ENCODE results near the gene PTGDS. TPM values are rescaled to one million over a fixed set of nuclear protein-coding genes. Genes with fewer than 3 reads are reported as not detected.

Gene PTGDS
- total RNA-seq, 1 experiment from 2014 or later: not detected

- DNase-seq (ENCODE audit: low read depth): no peak
These were observed 31.7 kb upstream of the PTGDS start for GRCh38 chr9:136945333-136946227.

DNA sequence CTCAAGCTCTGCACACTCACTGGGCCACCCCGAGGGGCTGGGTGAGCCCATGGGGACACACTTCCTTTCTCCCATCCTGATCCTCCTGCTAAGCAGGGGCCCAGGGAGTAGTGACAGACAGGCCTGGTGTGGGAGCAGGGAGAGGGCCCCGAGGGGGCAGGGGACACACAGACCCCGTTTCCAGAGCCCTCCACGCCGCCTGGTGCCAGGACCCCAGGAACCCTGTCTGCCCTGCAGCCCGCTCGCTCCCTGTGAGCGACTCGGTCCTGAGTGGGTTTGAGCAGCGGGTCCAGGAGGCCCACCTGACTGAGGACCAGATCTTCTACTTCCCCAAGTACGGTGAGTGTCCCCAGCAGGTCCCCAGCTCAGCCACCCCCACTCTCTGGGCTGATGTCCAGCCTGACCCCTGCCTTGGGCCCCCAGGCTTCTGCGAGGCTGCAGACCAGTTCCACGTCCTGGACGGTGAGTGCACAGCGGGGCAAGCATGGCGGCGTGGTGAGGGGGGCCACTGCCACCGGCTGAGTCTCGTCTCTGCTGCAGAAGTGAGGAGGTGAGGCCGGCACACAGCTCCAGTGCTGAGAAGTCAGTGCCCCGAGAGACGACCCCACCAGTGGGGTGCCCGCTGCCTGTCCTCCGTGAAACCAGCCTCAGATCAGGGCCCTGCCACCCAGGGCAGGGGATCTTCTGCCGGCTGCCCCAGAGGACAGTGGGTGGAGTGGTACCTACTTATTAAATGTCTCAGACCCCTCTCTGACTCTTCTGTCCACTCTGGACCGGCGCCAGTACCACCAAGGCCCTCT, 30.9 kb upstream of the PTGDS start:
- DNase-seq (ENCODE audit: low read depth): no peak

DNA sequence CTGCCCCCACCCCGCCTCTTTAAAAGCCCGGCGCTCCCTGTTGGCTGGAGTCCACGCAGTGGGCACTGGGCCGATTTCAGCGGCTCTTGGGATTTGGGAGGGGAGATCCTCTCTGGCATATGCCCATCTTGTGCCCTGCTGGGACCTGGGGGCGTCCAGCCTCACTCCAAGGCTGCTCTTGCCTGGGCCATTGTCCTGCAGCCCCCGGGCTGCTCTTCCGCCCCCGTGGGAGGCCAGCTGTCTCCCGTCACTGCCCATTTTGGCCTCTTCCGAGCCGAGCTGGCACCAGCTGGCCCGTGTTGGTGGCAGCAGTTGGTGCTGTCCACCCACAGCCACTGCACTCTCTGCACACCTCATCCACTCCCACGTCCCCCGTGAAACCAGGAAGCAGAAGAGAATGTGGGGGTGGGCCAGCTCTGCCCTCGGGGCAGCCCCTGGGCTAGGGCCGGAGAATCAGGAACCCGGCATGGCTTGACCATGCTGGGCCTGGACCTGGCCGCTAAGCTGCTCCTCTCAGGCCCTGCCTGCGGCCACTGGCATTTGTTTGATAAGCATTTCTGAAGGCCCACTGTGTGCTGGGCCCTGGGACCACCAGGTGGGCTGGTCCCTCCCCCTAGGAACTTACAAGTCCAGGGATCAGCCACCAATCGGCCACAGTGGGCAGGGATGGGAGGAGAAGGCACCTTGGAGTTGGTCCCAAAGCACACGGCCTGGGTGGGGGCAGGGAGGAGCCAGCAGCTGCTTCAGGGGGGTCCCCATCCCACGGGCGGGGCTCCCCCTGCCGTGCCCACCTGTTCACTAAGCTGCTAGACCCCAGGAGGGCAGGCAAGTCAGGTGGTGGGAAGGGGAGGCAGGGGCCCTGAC, 30.0 kb upstream of the PTGDS start:
- DNase-seq (ENCODE audit: low read depth): no peak

DNA sequence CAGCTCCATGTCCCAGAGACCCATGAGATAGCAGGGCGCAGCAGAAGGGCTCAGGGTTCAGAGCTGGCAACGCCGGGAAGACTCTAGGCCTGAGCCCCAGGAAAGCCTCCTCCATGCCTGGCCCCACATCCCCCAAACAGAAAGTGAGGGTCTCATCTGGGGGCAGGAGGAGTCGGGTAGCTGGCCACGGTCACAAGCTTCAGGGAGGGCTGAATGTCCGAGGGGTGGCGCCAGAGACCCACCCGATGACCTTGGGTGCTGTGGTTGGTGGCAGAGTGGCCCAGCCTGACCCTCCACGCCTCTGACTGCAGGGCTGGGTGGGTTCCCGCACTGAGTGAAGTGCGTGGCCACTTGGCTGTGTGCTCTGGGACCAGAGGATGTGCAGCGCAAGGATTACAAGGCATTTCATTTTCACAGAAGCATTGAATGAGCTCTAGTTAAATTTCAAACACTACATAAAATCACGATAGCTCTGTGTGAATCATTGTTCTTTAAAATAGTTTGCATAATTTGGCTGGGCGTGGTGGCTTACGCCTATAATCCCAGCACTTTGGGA, 29.3 kb upstream of the PTGDS start:
- DNase-seq (ENCODE audit: low read depth): peak; percentile 67

DNA sequence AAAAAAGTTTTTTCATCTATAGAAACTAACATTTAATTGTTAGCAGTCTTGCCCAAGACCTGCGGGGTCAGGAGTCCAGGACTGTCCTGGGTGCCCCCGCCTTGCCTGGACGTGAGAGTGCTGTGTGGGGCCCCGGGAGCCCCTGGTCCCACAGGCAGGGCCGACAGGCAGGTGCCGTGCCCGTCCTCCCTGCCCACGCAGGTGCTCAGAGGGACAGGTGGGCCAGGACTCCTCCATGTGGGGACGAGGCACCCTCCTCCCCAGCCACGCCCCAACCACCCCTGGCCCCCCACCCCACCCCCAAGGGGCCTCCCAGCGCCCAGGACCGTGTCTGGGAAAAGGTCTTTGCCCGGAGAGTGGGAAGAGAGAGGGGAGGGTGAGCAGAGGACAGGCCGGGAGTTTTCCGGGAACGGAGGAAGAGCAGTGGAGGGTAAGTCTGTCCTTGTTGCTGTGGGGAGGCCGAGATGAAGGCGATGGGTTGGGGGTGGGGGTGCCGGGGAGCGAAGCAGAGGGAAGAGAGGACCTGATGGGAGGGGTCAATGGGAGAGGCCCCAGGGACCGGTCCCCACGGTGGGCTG, 28.0 kb upstream of the PTGDS start:
- DNase-seq (ENCODE audit: low read depth): no peak

GRCh38 chr9:136949817-136950655, 27.3 kb upstream of the PTGDS start:
- peak; percentile 98 for DNase-seq (ENCODE audit: low read depth)

DNA sequence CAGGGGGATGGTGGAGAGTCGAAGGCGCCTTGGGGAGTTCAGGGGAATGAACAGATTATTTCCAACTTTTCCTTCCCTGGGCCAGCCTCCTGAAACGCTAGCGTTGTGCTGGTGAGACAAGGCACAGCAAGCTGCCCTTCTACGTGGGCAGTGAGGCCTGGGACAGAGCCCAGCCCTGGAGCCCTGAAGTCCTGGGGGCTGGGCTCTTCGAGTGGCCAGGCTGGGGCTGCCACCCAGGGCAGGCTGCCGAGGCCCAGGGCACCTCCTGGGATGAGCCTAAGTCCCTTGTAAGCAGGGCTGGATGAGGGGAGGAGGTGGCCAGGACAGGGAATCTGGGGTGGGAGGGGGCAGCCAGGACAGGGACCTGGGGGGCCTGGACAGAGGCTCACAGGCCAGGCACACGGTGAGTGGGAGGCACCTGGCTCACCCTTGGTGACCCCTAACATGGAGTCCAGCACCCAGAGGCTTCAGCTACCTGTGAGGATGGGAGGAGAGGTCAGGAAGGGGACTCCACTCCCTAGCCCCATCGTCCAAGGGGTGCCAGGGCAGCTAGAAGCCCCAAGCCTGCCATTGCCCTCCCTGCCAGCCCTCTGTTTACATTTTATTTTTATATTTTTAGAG, 26.5 kb upstream of the PTGDS start:
- no peak for DNase-seq (ENCODE audit: low read depth)

- no peak for DNase-seq (ENCODE audit: low read depth)
These were observed 25.6 kb upstream of the PTGDS start, which contains the start of gene LCN12 for GRCh38 chr9:136951541-136952320. Gene LCN12 (plus strand): TSS chr9:136952273. CDS start chr9:136952328, 55 bp downstream.

DNA sequence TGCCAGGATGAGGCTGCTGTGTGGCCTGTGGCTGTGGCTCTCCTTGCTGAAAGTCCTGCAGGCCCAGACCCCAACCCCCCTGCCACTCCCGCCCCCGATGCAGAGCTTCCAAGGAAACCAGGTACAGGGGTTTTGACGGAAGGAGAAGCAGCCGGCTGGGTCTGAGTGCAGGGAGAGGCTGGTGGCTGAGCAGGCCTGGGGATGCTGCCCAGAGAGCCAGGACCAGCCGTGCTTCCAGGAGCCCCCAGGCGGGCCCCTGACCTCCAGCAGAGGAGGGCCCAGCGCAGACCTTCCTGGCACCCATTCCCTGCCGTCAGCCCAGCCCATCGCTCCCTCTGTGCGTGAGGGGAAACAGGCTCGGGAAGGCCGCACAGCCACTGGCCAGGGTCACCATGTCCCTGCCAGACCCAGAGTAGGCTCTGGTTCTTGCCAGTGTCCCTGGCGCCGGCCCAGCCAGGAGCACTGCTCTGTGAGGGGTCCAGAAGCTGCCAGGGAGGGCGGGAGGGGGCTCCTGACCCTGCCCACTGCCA, 24.9 kb upstream of the PTGDS start:
- DNase-seq (ENCODE audit: low read depth): no peak

GRCh38 chr9:136952876-136953770, 24.2 kb upstream of the PTGDS start:
- no peak for DNase-seq (ENCODE audit: low read depth)

DNA sequence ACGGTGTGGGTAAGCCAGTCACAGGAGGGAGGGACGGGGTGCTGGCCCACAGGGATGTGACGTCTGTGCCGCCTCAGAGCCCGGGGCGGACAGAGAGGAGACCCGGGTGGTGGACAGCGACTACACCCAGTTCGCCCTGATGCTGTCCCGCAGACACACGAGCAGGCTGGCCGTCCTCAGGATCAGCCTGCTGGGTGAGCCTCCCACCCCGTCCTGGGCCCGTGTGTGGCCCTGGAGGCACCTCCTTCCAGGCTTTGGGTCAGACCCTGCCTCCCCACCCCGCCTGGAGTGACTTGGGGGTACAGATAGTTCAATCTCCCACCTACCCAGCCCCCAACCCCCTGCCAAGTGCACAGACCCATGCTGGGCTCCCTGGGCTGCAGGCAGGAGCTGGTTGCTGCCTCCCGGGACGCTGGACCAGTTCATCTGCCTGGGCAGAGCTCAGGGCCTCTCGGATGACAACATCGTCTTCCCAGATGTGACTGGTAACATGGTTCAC, 23.5 kb upstream of the PTGDS start:
- DNase-seq (ENCODE audit: low read depth): no peak

GRCh38 chr9:136954270-136955083, 22.8 kb upstream of the PTGDS start:
- DNase-seq (ENCODE audit: low read depth): no peak

GRCh38 chr9:136955202-136955942, 21.9 kb upstream of the PTGDS start:
- DNase-seq (ENCODE audit: low read depth): no peak

- DNase-seq (ENCODE audit: low read depth): no peak
These were observed 21.4 kb upstream of the PTGDS start for GRCh38 chr9:136955943-136956335.

DNA sequence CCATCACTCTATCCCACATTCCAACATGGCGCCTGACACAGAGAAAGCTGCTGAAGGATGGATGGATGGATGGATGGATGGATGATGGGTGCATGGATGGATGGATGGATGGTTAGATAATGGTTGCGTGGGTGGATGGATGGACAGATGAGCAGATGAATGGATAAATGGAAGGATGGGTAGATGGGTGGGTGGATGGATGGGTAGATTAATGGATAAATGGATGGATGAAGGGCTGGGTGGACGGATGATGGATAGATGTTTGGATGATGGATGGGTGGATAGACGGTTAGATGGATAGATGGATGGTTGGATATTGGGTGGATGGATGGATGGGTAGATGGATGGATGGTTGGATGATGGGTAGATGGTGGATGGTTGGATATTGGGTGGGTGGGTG, 20.7 kb upstream of the PTGDS start:
- DNase-seq (ENCODE audit: low read depth): no peak

GRCh38 chr9:136957461-136957860, 19.8 kb upstream of the PTGDS start:
- no peak for DNase-seq (ENCODE audit: low read depth)
